ENCODE data around the gene DEPDC5. TPM values are rescaled to one million over a fixed set of nuclear protein-coding genes. Genes with fewer than 3 reads are reported as not detected.
A peak's percentile ranks its signal among the peaks of the same experiment; 100 is the strongest.

DEPDC5 gene
- polyA plus RNA-seq, 4 donors = 8.3 to 17.6 (median 15.8) TPM

DNA sequence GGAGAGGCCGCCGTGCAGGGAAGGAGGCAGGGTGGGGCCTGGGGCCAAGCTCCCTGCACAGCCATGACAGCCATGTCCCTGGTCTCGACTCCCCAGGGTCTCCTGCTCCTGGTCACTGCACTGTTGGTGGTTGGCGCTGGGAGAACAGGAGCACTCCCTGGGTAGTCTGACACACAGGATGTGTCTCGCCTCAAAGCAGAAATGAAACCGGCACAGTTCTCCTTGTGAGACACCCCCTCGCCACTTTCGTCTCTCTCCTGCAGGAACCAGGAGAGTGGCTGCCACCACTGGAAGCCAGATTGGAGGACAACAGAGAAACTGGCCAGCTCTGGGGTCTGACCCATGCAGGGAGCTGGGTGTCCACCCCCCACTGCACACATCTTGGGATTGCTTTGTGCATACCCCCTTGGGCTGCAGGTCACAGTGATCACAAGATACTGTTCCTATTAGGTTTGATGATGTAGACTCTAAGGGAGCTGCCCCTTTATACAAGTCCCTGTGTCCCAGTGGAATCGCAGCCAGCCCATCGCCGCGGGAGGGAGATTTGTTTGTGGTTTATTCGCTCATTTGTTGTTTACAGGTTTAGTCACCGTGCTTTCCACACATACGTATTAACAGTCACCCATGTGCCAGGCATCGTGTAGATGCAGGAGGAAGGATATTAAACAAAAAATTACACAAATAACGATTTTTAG is 163.6 kb downstream of the DEPDC5 start:
- no peak for DNase-seq (ENCODE audit: low read depth in 4 of 4, low spot score in 3 of 4)

DNA sequence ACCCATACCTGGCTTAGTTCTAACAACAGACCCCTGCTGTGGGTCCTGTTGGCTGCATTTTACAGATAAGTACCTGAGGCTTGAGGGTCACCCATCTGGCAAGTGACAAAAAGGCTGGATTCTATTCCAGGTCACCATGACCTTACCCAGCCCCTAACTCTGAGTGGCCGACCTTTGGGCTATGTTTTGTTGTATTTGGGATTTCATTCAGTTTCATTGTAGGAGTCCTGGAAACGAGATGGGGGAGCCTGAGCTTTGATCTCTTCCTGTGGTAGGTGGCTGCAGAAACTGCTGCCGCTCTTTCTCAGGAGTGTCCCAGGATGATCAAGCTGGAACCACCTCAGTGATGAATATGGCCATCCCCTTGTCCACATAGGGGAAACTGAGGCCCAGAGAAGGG is 165.9 kb downstream of the DEPDC5 start:
- no peak for DNase-seq (ENCODE audit: low read depth in 4 of 4, low spot score in 3 of 4)

GRCh38 chr22:31920306-31920705 is 166.5 kb downstream of the DEPDC5 start:
- DNase-seq (ENCODE audit: low read depth in 4 of 4, low spot score in 3 of 4) = no peak

- no peak for DNase-seq (ENCODE audit: low read depth in 4 of 4, low spot score in 3 of 4)
Measured at GRCh38 chr22:31921106-31921505, 167.3 kb downstream of the DEPDC5 start.

DNA sequence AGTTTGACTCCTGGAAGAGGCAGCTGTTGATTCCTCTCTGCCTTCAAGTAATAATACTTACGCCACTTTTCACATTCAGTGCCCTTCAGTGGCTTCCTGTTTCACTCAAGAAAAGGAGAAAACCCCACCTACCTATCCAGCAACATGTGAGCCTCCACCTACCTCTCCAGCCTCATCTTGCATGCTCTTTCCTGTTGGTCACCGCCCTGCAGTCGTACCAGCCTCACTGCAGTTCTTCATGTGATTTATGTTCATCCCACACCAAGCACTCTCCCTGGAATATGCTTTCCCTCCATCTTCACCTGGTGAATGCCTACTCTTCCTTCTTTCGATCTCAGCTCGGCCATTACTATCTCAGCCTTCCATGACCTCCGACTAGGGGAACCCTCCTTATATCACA is 168.7 kb downstream of the DEPDC5 start:
- DNase-seq (ENCODE audit: low read depth in 4 of 4, low spot score in 3 of 4) = no peak

GRCh38 chr22:31923136-31923535 is 169.3 kb downstream of the DEPDC5 start:
- no peak for DNase-seq (ENCODE audit: low read depth in 4 of 4, low spot score in 3 of 4)

DNA sequence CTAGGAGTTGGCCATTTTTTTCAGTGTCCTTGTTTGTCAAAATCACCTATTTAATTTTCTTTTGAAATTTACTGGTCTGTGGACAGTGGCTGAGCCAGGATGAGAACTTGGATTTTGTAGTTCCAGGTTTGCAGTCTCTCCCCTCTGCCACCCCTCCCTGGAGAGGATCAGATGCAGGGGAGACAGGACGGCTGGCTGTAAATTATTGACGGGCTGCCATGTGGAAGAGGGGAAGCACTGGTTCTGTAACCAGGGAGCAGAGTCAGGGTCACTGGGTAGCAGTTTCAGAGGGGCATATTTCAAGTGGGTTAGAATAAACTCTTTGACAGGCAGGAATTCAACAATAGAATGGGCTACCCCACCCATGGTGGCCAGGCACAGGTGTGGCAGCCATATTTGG is 169.9 kb downstream of the DEPDC5 start:
- no peak for DNase-seq (ENCODE audit: low read depth in 4 of 4, low spot score in 3 of 4)

DNA sequence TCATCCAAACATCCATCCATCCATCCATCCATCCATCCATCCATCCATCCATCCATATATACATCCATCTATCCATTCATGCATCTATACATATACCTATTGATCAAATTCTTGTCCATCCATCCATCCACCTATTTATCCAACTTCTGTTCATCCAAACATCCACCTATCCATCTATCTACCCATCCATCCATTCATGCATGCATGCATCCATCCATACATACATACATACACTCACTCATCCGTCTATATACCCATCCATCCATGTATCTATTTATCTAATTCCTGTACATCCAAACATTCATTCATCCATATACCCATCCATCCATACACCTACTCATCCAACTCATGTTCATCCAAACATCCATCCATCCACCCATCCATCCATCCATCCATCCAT is 171.2 kb downstream of the DEPDC5 start:
- no peak for DNase-seq (ENCODE audit: low read depth in 4 of 4, low spot score in 3 of 4)

DNA sequence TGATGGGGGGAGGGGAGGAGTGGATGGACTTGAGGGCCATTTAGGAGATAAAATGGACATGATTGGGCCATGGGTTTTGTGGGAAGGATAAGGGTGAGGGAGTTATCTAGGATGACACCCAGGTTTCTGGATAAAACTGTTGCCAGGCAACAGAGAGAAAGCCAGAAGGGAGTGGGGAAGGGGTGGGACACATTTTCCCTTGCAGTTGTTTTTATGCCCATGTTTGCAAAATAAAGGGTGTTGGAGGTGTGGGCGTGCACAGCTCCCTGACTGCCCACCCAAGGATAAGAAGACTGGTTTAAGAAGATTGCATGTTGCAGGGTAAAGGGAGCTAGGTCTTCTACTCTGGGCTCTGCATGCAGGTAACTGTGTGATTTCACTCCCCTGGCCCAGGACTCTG is 172.2 kb downstream of the DEPDC5 start:
- no peak for DNase-seq (ENCODE audit: low read depth in 4 of 4, low spot score in 3 of 4)

DNA sequence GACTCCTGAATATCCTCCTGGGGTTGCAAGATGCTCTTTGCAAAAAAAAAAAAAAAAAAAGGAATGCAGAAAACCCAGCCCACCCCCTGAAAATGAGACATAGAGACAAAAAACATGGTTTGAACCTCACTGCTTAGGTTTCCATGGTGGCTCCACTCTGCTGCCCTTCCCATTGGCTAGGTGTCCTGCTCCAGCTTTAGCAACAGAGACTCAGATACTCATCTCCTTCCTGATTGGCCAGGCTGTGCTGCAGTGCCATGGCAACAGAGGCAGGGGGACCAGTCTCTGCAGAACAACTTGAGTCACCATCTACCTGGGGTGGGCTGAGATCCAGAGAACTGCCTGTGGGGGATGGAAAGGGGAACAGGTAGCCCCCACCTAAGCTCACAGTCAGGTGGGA is 173.2 kb downstream of the DEPDC5 start:
- no peak for DNase-seq (ENCODE audit: low read depth in 4 of 4, low spot score in 3 of 4)

- no peak for DNase-seq (ENCODE audit: low read depth in 4 of 4, low spot score in 3 of 4)
Measured at GRCh38 chr22:31927562-31927961, 173.7 kb downstream of the DEPDC5 start.

GRCh38 chr22:31929167-31929930 is 175.5 kb downstream of the DEPDC5 start:
- peak in 1 of 4 donors; percentile 56 for DNase-seq (ENCODE audit: low read depth in 4 of 4, low spot score in 3 of 4)

GRCh38 chr22:31932863-31933262 is 179.0 kb downstream of the DEPDC5 start:
- no peak for DNase-seq (ENCODE audit: low read depth in 4 of 4, low spot score in 3 of 4)

DNA sequence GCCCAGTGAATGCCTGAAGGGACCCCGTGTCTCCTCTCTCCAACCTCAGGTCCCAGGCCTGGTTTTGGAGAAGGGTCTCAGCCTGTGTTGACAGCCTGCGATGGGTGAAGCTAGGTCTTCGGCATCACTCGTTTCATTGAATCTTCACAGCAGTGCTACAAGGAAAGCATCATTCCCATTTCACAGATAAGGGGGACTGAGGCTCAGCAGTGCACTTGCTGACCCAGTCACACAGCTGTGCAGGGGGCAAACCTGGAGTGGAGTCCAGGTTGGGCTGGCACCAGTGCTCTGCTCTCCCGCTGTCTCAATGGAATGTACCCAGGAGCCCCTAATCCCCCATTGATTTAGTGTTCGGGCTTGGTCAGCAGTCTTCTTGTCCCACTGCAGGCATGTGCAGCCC is 179.6 kb downstream of the DEPDC5 start:
- no peak for DNase-seq (ENCODE audit: low read depth in 4 of 4, low spot score in 3 of 4)

GRCh38 chr22:31933816-31934482 is 180.1 kb downstream of the DEPDC5 start:
- no peak for DNase-seq (ENCODE audit: low read depth in 4 of 4, low spot score in 3 of 4)

DNA sequence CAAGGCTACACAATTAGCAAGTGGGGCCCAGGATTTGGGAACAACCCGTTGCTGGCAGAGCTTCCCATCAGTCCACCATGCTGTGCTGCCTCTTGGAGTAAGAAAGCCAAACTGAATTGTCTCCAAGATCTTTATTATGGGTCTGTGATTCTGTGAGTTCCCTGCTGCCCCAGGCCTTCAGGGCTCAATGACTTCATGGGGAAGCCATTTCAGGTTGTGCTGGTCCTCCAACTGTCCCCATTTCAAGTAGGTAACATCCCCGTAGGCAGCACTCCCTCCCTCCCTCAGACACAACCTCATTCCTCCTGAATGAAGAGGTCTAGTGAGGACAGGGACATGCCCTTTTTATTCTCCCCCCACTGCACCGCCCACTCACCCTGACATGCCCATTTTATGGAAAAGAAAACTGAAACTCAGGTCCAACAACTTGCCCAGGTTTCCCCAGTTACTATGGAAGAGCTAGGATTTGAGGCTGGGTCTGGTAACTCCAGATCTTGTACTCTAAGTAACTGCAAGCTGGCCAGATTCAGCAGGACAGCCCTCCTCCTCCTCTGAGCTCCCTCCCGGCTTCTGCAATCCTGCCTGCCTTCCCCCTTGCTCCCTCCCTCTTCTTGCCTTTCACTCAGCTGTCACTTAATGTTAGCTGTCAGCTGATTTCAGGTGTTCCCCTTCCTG is 182.3 kb downstream of the DEPDC5 start:
- no peak for DNase-seq (ENCODE audit: low read depth in 4 of 4, low spot score in 3 of 4)

DNA sequence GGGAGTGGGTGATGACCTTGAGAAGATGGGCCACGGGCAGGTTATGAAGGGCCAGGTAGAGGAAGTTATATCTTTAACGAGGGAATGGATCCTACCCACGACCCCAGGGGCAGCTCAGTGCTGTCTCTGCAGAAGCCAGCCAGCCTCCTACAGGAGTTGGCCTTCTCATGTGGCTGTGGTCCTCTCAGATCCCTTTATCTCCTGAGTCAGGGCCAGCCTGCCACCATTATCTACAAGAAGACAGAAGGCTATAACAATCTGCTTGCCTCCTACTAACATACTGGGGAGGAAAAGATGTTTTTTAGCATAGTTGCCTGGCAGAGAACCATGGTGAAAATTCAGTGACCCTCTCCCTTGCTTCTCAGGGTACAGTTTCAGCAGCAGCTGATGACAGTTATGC is 183.5 kb downstream of the DEPDC5 start:
- DNase-seq (ENCODE audit: low read depth in 4 of 4, low spot score in 3 of 4) = no peak

GRCh38 chr22:31938296-31938695 is 184.5 kb downstream of the DEPDC5 start:
- no peak for DNase-seq (ENCODE audit: low read depth in 4 of 4, low spot score in 3 of 4)

GRCh38 chr22:31940506-31940905 is 186.7 kb downstream of the DEPDC5 start:
- DNase-seq (ENCODE audit: low read depth in 4 of 4, low spot score in 3 of 4) = no peak

- no peak for DNase-seq (ENCODE audit: low read depth in 4 of 4, low spot score in 3 of 4)
Measured at GRCh38 chr22:31942091-31942490, 188.3 kb downstream of the DEPDC5 start.
